KG1 (cell line): ENCODE data around the gene TPR.
"Not testable (repeated sequence)": the region's sequence is repeated elsewhere in the genome, so short reads cannot be mapped to it uniquely, and the experiment has no call there.

Experiments
- DNase-seq: peaks from one replicate; lab custom pipeline; 2025; lab: John Stamatoyannopoulos, UW

The TPR gene

GRCh38 chr1:186375152-186375928 is at the start of gene TPR, which contains the start of gene ODR4:
Gene TPR, minus strand, starts transcription at chr1:186375253. Its CDS starts 225 bp downstream, at chr1:186375028.
Gene ODR4, plus strand, starts transcription at chr1:186375838. Its CDS starts 3,948 bp downstream, at chr1:186379786.
- peak; percentile 98 for DNase-seq

- DNase-seq, result no peak
Measured at GRCh38 chr1:186424539-186424938, 49.5 kb upstream of the TPR start.

GRCh38 chr1:186421446-186421845 is 46.4 kb upstream of the TPR start:
- no peak for DNase-seq

GRCh38 chr1:186420923-186421322 is 45.9 kb upstream of the TPR start:
- no peak for DNase-seq

- no peak for DNase-seq
Measured at GRCh38 chr1:186420311-186420710, 45.3 kb upstream of the TPR start.

GRCh38 chr1:186418503-186418902 is 43.5 kb upstream of the TPR start:
- DNase-seq, result no peak

- DNase-seq, result no peak
Measured at GRCh38 chr1:186413319-186413718, 38.3 kb upstream of the TPR start.

- no peak for DNase-seq
Measured at GRCh38 chr1:186409091-186409490, 34.0 kb upstream of the TPR start.

GRCh38 chr1:186404454-186405051 is 29.5 kb upstream of the TPR start:
- no peak for DNase-seq

- DNase-seq, result no peak
Measured at GRCh38 chr1:186403632-186404031, 28.6 kb upstream of the TPR start.

- not testable (repeated sequence) for DNase-seq
Measured at GRCh38 chr1:186401446-186401845, 26.4 kb upstream of the TPR start.

GRCh38 chr1:186392711-186393110 is 17.7 kb upstream of the TPR start:
- DNase-seq, result not testable (repeated sequence)

GRCh38 chr1:186391841-186392240 is 16.8 kb upstream of the TPR start:
- DNase-seq, result no peak

GRCh38 chr1:186390925-186391324 is 15.9 kb upstream of the TPR start:
- DNase-seq, result no peak

- no peak for DNase-seq
Measured at GRCh38 chr1:186386725-186387383, 11.8 kb upstream of the TPR start.

GRCh38 chr1:186375929-186376319 is 871 bp upstream of the TPR start:
- DNase-seq, result no peak

GRCh38 chr1:186374303-186375151 is 526 bp downstream of the TPR start:
- DNase-seq, result no peak

GRCh38 chr1:186347837-186348691 is 27.0 kb downstream of the TPR start:
- DNase-seq, result not testable (repeated sequence)

- no peak for DNase-seq
Measured at GRCh38 chr1:186340772-186341171, 34.3 kb downstream of the TPR start.

GRCh38 chr1:186337554-186337953 is 37.5 kb downstream of the TPR start:
- no peak for DNase-seq

GRCh38 chr1:186330758-186331157 is 44.3 kb downstream of the TPR start:
- DNase-seq, result no peak
